ENCODE data around the gene HOOK2.
A peak's percentile ranks its signal among the peaks of the same experiment; 100 is the strongest.

Gene HOOK2

DNA sequence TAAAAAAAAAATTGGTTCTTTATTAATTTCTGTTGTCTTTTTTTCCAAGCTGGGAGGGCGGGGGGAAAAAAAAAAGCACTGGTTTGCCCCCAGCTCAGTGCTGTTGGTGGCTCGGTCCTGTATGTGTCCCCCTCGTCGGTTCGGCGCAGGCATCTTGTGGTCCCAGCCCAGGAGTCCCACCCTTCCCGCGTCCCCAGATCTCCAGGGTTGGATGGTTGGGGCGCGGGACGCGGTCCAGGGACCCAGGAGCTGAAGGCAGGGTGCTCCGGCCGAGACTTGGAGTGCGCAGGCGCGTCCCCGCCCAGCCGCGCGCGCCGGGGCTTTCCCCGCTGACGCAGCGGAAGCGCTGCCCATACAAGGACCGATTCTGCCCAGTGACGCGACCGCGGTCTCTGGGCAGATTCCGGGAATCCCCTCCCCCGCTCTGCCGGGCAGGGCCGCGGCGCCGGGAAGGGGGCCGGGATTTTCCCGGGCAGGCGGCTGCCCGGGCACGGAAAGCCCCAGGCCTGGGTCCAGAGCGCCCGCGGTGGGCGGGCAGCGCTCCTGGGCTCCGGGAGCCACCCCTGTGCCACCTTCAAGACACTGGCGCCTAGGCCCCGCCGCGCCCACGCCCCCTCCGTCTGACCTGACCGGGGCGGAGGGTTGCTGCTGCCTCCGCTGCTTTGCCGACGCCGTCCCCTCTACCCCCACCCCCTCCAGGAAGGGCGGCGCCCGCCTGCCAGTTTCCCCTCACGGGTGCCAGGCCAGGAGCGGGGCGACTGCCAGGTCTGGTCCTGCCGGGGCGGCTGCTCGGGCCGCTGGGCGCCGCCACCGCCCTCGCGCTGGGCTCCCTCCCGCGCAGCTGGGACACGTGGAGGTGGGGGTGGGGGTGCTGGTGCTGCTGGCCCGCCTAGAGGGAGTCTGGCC, 18.2 kb upstream of the HOOK2 start (continued):
- TF ChIP-seq, protein P1, sequence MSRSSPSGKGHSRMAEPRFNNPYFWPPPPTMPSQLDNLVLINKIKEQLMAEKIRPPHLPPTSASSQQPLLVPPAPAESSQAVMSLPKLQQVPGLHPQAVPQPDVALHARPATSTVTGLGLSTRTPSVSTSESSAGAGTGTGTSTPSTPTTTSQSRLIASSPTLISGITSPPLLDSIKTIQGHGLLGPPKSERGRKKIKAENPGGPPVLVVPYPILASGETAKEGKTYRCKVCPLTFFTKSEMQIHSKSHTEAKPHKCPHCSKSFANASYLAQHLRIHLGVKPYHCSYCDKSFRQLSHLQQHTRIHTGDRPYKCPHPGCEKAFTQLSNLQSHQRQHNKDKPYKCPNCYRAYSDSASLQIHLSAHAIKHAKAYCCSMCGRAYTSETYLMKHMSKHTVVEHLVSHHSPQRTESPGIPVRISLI (tag by site-specific recombination; IDR thresholded peaks at IDR 0.05): peak; percentile 91
- no peak for TF ChIP-seq ZNF423 (tag by site-specific recombination; IDR thresholded peaks at IDR 0.05)
- TF ChIP-seq, protein P2, sequence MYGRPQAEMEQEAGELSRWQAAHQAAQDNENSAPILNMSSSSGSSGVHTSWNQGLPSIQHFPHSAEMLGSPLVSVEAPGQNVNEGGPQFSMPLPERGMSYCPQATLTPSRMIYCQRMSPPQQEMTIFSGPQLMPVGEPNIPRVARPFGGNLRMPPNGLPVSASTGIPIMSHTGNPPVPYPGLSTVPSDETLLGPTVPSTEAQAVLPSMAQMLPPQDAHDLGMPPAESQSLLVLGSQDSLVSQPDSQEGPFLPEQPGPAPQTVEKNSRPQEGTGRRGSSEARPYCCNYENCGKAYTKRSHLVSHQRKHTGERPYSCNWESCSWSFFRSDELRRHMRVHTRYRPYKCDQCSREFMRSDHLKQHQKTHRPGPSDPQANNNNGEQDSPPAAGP (tag by site-specific recombination; IDR thresholded peaks at IDR 0.05): peak; percentile 59; the same call in 1 of the 2 replicates
- 0 out of 2 replicates have a peak, but pooled peaks have one; percentile 11 for TF ChIP-seq ZFP69B (tag by site-specific recombination; IDR thresholded peaks at IDR 0.05)
- no peak for TF ChIP-seq ZNF239 (tag by site-specific recombination; IDR thresholded peaks at IDR 0.05)
- TF ChIP-seq, protein P3, sequence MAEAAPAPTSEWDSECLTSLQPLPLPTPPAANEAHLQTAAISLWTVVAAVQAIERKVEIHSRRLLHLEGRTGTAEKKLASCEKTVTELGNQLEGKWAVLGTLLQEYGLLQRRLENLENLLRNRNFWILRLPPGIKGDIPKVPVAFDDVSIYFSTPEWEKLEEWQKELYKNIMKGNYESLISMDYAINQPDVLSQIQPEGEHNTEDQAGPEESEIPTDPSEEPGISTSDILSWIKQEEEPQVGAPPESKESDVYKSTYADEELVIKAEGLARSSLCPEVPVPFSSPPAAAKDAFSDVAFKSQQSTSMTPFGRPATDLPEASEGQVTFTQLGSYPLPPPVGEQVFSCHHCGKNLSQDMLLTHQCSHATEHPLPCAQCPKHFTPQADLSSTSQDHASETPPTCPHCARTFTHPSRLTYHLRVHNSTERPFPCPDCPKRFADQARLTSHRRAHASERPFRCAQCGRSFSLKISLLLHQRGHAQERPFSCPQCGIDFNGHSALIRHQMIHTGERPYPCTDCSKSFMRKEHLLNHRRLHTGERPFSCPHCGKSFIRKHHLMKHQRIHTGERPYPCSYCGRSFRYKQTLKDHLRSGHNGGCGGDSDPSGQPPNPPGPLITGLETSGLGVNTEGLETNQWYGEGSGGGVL (tag by site-specific recombination; IDR thresholded peaks at IDR 0.05): peak; percentile 96
- TF ChIP-seq ZNF433 (tag by site-specific recombination; IDR thresholded peaks at IDR 0.05; ENCODE audit: low read depth): no peak
- TF ChIP-seq ZNF19 (tag by site-specific recombination; IDR thresholded peaks at IDR 0.05; ENCODE audit: low read depth): no peak
- peak; percentile 93 for TF ChIP-seq KLF1 (tag by site-specific recombination; IDR thresholded peaks at IDR 0.05)
- no peak for TF ChIP-seq ZNF677 (tag by site-specific recombination; IDR thresholded peaks at IDR 0.05)
- TF ChIP-seq, protein P4, sequence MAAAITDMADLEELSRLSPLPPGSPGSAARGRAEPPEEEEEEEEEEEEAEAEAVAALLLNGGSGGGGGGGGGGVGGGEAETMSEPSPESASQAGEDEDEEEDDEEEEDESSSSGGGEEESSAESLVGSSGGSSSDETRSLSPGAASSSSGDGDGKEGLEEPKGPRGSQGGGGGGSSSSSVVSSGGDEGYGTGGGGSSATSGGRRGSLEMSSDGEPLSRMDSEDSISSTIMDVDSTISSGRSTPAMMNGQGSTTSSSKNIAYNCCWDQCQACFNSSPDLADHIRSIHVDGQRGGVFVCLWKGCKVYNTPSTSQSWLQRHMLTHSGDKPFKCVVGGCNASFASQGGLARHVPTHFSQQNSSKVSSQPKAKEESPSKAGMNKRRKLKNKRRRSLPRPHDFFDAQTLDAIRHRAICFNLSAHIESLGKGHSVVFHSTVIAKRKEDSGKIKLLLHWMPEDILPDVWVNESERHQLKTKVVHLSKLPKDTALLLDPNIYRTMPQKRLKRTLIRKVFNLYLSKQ (tag by site-specific recombination; IDR thresholded peaks at IDR 0.05; ENCODE audit: borderline replicate concordance): no peak
- TF ChIP-seq, protein P5, sequence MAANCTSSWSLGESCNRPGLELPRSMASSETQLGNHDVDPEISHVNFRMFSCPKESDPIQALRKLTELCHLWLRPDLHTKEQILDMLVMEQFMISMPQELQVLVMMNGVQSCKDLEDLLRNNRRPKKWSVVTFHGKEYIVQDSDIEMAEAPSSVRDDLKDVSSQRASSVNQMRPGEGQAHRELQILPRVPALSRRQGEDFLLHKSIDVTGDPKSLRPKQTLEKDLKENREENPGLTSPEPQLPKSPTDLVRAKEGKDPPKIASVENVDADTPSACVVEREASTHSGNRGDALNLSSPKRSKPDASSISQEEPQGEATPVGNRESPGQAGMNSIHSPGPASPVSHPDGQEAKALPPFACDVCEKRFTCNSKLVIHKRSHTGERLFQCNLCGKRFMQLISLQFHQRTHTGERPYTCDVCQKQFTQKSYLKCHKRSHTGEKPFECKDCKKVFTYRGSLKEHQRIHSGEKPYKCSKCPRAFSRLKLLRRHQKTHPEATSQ (tag by site-specific recombination; IDR thresholded peaks at IDR 0.05): no peak
- TF ChIP-seq, protein P6, sequence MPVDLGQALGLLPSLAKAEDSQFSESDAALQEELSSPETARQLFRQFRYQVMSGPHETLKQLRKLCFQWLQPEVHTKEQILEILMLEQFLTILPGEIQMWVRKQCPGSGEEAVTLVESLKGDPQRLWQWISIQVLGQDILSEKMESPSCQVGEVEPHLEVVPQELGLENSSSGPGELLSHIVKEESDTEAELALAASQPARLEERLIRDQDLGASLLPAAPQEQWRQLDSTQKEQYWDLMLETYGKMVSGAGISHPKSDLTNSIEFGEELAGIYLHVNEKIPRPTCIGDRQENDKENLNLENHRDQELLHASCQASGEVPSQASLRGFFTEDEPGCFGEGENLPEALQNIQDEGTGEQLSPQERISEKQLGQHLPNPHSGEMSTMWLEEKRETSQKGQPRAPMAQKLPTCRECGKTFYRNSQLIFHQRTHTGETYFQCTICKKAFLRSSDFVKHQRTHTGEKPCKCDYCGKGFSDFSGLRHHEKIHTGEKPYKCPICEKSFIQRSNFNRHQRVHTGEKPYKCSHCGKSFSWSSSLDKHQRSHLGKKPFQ (tag by site-specific recombination; IDR thresholded peaks at IDR 0.05): no peak
- no peak for TF ChIP-seq ZFP41 (tag by site-specific recombination; IDR thresholded peaks at IDR 0.05; ENCODE audit: borderline replicate concordance)
- 0 out of 2 replicates have a peak, but pooled peaks have one; percentile 12 for TF ChIP-seq ZNF324 (tag by site-specific recombination; IDR thresholded peaks at IDR 0.05)
- TF ChIP-seq, protein P7, sequence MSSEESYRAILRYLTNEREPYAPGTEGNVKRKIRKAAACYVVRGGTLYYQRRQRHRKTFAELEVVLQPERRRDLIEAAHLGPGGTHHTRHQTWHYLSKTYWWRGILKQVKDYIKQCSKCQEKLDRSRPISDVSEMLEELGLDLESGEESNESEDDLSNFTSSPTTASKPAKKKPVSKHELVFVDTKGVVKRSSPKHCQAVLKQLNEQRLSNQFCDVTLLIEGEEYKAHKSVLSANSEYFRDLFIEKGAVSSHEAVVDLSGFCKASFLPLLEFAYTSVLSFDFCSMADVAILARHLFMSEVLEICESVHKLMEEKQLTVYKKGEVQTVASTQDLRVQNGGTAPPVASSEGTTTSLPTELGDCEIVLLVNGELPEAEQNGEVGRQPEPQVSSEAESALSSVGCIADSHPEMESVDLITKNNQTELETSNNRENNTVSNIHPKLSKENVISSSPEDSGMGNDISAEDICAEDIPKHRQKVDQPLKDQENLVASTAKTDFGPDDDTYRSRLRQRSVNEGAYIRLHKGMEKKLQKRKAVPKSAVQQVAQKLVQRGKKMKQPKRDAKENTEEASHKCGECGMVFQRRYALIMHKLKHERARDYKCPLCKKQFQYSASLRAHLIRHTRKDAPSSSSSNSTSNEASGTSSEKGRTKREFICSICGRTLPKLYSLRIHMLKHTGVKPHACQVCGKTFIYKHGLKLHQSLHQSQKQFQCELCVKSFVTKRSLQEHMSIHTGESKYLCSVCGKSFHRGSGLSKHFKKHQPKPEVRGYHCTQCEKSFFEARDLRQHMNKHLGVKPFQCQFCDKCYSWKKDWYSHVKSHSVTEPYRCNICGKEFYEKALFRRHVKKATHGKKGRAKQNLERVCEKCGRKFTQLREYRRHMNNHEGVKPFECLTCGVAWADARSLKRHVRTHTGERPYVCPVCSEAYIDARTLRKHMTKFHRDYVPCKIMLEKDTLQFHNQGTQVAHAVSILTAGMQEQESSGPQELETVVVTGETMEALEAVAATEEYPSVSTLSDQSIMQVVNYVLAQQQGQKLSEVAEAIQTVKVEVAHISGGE (tag by site-specific recombination; conservative IDR thresholded peaks at IDR 0.05; ENCODE audit: low read depth): peak; percentile 57
- TF ChIP-seq, protein P8, sequence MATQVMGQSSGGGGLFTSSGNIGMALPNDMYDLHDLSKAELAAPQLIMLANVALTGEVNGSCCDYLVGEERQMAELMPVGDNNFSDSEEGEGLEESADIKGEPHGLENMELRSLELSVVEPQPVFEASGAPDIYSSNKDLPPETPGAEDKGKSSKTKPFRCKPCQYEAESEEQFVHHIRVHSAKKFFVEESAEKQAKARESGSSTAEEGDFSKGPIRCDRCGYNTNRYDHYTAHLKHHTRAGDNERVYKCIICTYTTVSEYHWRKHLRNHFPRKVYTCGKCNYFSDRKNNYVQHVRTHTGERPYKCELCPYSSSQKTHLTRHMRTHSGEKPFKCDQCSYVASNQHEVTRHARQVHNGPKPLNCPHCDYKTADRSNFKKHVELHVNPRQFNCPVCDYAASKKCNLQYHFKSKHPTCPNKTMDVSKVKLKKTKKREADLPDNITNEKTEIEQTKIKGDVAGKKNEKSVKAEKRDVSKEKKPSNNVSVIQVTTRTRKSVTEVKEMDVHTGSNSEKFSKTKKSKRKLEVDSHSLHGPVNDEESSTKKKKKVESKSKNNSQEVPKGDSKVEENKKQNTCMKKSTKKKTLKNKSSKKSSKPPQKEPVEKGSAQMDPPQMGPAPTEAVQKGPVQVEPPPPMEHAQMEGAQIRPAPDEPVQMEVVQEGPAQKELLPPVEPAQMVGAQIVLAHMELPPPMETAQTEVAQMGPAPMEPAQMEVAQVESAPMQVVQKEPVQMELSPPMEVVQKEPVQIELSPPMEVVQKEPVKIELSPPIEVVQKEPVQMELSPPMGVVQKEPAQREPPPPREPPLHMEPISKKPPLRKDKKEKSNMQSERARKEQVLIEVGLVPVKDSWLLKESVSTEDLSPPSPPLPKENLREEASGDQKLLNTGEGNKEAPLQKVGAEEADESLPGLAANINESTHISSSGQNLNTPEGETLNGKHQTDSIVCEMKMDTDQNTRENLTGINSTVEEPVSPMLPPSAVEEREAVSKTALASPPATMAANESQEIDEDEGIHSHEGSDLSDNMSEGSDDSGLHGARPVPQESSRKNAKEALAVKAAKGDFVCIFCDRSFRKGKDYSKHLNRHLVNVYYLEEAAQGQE (tag by site-specific recombination; IDR thresholded peaks at IDR 0.05): no peak
- TF ChIP-seq ZNF266 (tag by site-specific recombination; IDR thresholded peaks at IDR 0.05; ENCODE audit: low read depth): no peak
- TF ChIP-seq, protein P9, sequence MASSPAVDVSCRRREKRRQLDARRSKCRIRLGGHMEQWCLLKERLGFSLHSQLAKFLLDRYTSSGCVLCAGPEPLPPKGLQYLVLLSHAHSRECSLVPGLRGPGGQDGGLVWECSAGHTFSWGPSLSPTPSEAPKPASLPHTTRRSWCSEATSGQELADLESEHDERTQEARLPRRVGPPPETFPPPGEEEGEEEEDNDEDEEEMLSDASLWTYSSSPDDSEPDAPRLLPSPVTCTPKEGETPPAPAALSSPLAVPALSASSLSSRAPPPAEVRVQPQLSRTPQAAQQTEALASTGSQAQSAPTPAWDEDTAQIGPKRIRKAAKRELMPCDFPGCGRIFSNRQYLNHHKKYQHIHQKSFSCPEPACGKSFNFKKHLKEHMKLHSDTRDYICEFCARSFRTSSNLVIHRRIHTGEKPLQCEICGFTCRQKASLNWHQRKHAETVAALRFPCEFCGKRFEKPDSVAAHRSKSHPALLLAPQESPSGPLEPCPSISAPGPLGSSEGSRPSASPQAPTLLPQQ (tag by site-specific recombination; IDR thresholded peaks at IDR 0.05): peak; percentile 63; the same call in 1 of the 2 replicates

Measured in HEK293 (cell line).